WTC11 (cell line): ENCODE results near the gene RANBP3. TPM values are rescaled to one million over a fixed set of nuclear protein-coding genes. Genes with fewer than 3 reads are reported as not detected.

ENCODE experiments used
- ATAC-seq: fragments of 200-7000 bp; cut with Tn5 transposase; 2 replicates; pipeline ENCODE4 v1.10.0; 2021; ENCODE audit warnings: mild to moderate bottlenecking, moderate library complexity
- CTCF ChIA-PET: fragments of 300-600 bp; sonication (Branson Sonifier 250); formaldehyde crosslinking; loops from one replicate; lab custom pipeline; 2021; ENCODE audit warnings: antibody characterized with exemption; lab: Charles Lee
- POLR2A ChIA-PET: fragments of 350-600 bp; sonication (Branson Sonifier 250); formaldehyde crosslinking; loops from one replicate; lab custom pipeline; 2021; ENCODE audit warnings: antibody characterized with exemption; lab: Charles Lee
- DNase-seq: peaks from one replicate; pipeline ENCODE4 v3.0.0; 2021; ENCODE audit warnings: low spot score
- H3K27ac Mint-ChIP-seq: 2 replicates; pipeline ENCODE4 v1.8.0; 2021; ENCODE audit warnings: mixed read lengths
- H3K27me3 Mint-ChIP-seq: 2 replicates; pipeline ENCODE4 v1.8.0; 2021; ENCODE audit warnings: low read depth, mild to moderate bottlenecking, moderate library complexity, mixed read lengths
- H3K36me3 Mint-ChIP-seq: 2 replicates; pipeline ENCODE4 v1.8.0; 2021; ENCODE audit warnings: mixed read lengths
- H3K4me1 Mint-ChIP-seq: 2 replicates; pipeline ENCODE4 v1.8.0; 2022; ENCODE audit warnings: mixed read lengths
- H3K4me3 Mint-ChIP-seq: 2 replicates; pipeline ENCODE4 v1.8.0; 2021; ENCODE audit warnings: mild to moderate bottlenecking, moderate library complexity, mixed read lengths
- H3K9me3 Mint-ChIP-seq: 2 replicates; pipeline ENCODE4 v1.8.0; 2021; ENCODE audit warnings: mixed read lengths
- CDX4 ChIP-seq: fragments of 250-450 bp; sonication (Bioruptor Pico); IDR thresholded peaks from 2 replicates; pipeline ENCODE4 v1.9.0; 2021; ENCODE audit warnings: moderate library complexity, mild to moderate bottlenecking, inconsistent platforms, borderline replicate concordance
- E2F5 ChIP-seq: sonication (generic); formaldehyde crosslinking; IDR thresholded peaks from 2 replicates; pipeline ENCODE4 v1.8.1; 2022; ENCODE audit warnings: mild to moderate bottlenecking, moderate library complexity, missing genetic modification reagents
- ETV6 ChIP-seq: sonication (generic); formaldehyde crosslinking; IDR thresholded peaks from 2 replicates; pipeline ENCODE4 v1.8.1; 2022; ENCODE audit warnings: mild to moderate bottlenecking, missing genetic modification reagents
- GRHL2 ChIP-seq: fragments of 250-450 bp; sonication (Bioruptor Pico); IDR thresholded peaks from 2 replicates; pipeline ENCODE4 v1.8.0; 2022; ENCODE audit warnings: mild to moderate bottlenecking, moderate library complexity; ENCODE audit not compliant: insufficient replicate concordance, severe bottlenecking
- KAT7 ChIP-seq: sonication (generic); formaldehyde crosslinking; IDR thresholded peaks from 2 replicates; pipeline ENCODE4 v1.8.1; 2023; ENCODE audit warnings: missing genetic modification reagents, mild to moderate bottlenecking, borderline replicate concordance
- MLX ChIP-seq: sonication (generic); formaldehyde crosslinking; IDR thresholded peaks from 2 replicates; pipeline ENCODE4 v1.8.1; 2023; ENCODE audit warnings: mild to moderate bottlenecking, missing genetic modification reagents, moderate library complexity
- MYBL2 ChIP-seq: sonication (generic); formaldehyde crosslinking; IDR thresholded peaks from 2 replicates; pipeline ENCODE4 v1.8.1; 2023; ENCODE audit warnings: mild to moderate bottlenecking, moderate library complexity, missing genetic modification reagents
- SMAD4 ChIP-seq: sonication (generic); formaldehyde crosslinking; IDR thresholded peaks from 2 replicates; pipeline ENCODE4 v1.8.0; 2022; ENCODE audit warnings: mild to moderate bottlenecking, missing genetic modification reagents
- SOX15 ChIP-seq: fragments of 250-450 bp; sonication (Bioruptor Pico); IDR thresholded peaks from 2 replicates; pipeline ENCODE4 v1.9.0; 2021; ENCODE audit warnings: mild to moderate bottlenecking
- SP1 ChIP-seq: sonication (generic); formaldehyde crosslinking; conservative IDR thresholded peaks from 2 replicates; pipeline ENCODE4 v1.8.1; 2022; ENCODE audit warnings: missing genetic modification reagents
- ZNF138 ChIP-seq: sonication (generic); formaldehyde crosslinking; conservative IDR thresholded peaks from 2 replicates; pipeline ENCODE4 v1.8.1; 2022; ENCODE audit warnings: mild to moderate bottlenecking, moderate library complexity, missing genetic modification reagents
- ZNF219 ChIP-seq: sonication (generic); formaldehyde crosslinking; IDR thresholded peaks from 2 replicates; pipeline ENCODE4 v1.8.0; 2023; ENCODE audit warnings: missing genetic modification reagents, mild to moderate bottlenecking, borderline replicate concordance
- ZNF232 ChIP-seq: sonication (generic); formaldehyde crosslinking; IDR thresholded peaks from 2 replicates; pipeline ENCODE4 v1.8.0; 2022; ENCODE audit warnings: mild to moderate bottlenecking, missing genetic modification reagents
- ZNF263 ChIP-seq: sonication (generic); formaldehyde crosslinking; IDR thresholded peaks from 2 replicates; pipeline ENCODE4 v1.8.1; 2022; ENCODE audit warnings: low read depth, mild to moderate bottlenecking, moderate library complexity, missing genetic modification reagents
- ZNF671 ChIP-seq: fragments of 250-450 bp; sonication (Bioruptor Pico); IDR thresholded peaks from 2 replicates; pipeline ENCODE4 v1.8.0; 2021; ENCODE audit warnings: mild to moderate bottlenecking
- total RNA-seq: library from RNA; stranded (reverse); gene quantifications from 3 replicates; pipeline ENCODE4 v1.2.3, GENCODE V29; 2021
- TF ChIP-seq, protein P1 (sequence below): sonication (generic); formaldehyde crosslinking; IDR thresholded peaks from 2 replicates; pipeline ENCODE4 v1.8.0; 2022; ENCODE audit warnings: mild to moderate bottlenecking, missing genetic modification reagents
- TF ChIP-seq, protein P2 (sequence below): sonication (generic); formaldehyde crosslinking; IDR thresholded peaks from 2 replicates; pipeline ENCODE4 v1.8.1; 2022; ENCODE audit warnings: low read depth, missing genetic modification reagents, borderline replicate concordance
- TF ChIP-seq, protein P3 (sequence below): sonication (generic); formaldehyde crosslinking; IDR thresholded peaks from 2 replicates; pipeline ENCODE4 v1.8.1; 2023; ENCODE audit warnings: mild to moderate bottlenecking, missing genetic modification reagents, moderate library complexity
- TF ChIP-seq, protein P4 (sequence below): fragments of 250-450 bp; sonication (Bioruptor Pico); conservative IDR thresholded peaks from 2 replicates; pipeline ENCODE4 v1.9.0; 2021; ENCODE audit warnings: mild to moderate bottlenecking
- TF ChIP-seq, protein P5 (sequence below): sonication (generic); formaldehyde crosslinking; IDR thresholded peaks from 2 replicates; pipeline ENCODE4 v1.8.0; 2022; ENCODE audit warnings: missing genetic modification reagents

RANBP3 gene
- total RNA-seq, 1 experiment from 2014 or later, result 76.3 TPM

DNA sequence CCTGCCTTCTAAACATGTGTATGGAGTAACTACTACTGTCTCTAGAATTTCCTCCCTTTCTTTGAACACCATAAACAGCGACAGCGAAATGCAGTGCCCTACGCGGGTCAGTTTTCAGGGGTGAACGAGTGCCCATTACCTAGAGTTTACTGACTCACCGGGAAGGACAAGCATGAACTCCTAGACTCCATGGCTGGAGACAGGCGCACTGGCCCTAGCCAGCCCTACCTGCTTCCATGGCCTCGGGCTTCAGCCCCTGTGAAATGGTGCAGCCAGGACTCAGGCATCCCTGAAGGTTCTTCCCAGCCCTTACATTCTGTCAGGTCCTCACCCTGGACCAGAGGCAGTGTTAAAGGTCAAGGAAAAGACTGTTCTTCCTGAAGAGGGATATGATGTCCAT is 8.5 kb downstream of the RANBP3 start (continued):
- no peak for TF ChIP-seq KAT7
- no peak for TF ChIP-seq ZNF138 (CRISPR knock-in tag)
- TF ChIP-seq SOX15 (CRISPR knock-in tag), result no peak
- no peak for TF ChIP-seq MYBL2
- no peak for TF ChIP-seq E2F5

DNA sequence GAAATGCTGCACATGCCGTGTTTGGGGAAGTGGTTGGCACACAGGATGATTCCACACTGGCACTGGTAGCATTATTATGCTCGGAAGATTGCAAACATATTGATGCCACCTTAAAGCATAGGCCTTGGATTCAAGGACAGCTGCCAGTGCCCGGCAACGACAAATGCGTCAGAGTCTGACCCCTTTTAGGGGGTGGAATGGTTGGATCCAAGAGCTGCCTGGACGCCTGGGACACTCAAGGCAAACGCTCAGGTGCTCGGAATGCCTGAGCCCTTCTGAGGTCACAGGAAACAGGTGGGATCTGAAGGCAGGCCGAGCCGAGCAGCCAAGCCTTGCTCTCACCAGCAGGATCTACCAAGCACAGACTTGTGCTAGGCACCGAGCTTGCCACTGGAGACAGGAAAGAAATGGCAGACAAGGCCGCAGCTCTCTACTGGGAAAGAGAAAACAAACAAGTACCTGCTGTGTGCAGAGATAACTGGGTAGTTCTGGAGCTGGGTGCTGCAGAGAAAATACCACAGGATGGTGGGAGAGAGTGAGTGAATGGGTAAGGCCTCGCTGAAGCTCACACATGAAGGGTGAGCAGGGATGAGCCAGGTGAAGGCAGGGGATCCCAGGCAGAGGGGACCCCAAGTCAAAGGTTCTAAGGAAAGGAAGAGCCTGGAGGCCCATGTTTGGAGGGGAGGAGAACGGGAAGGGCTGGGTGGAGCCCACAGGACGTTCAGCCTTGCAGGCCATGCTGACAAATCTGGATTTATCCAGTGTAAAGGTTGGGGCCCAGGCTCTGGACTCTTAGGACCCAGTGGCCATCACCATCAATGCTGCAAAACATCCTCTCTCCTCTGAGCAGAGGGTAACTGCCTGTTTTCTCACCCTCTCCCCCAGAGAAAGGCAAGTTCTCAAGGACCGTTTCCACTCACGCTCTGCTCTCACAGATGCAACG is 9.2 kb downstream of the RANBP3 start:
- Mint-ChIP-seq H3K4me3 (peak overlapping the region; percentile 18; the same call in 1 of the 2 replicates), H3K27me3 (no peaks in the 10 kb centered on the region), H3K4me1 (peaks cover 45% of the 10 kb centered on the region), H3K36me3 (peaks cover 6% of the 10 kb centered on the region; the same call in 1 of the 2 replicates), H3K27ac (peak overlapping the region; percentile 97), H3K9me3 (no peaks in the 10 kb centered on the region)
- ChIA-PET CTCF (interaction anchor here (0.5 to 3.3 kb wide), 39 partner anchors 11 to 1148 kb away, joined by 3 to 95 read pairs (median 6); partner anchors contain the start of genes NDUFA11, NRTN, RANBP3 and VMAC), POLR2A (interaction anchor here (0.5 to 1.4 kb wide), 3 partner anchors 12 to 393 kb away, joined by 3 to 4 read pairs (median 4); partner anchors contain the start of gene CLPP)
- TF ChIP-seq SMAD4 (CRISPR knock-in tag), result no peak
- no peak for TF ChIP-seq ZNF219 (CRISPR knock-in tag)
- TF ChIP-seq ETV6 (CRISPR knock-in tag), result no peak
- TF ChIP-seq, protein P1, sequence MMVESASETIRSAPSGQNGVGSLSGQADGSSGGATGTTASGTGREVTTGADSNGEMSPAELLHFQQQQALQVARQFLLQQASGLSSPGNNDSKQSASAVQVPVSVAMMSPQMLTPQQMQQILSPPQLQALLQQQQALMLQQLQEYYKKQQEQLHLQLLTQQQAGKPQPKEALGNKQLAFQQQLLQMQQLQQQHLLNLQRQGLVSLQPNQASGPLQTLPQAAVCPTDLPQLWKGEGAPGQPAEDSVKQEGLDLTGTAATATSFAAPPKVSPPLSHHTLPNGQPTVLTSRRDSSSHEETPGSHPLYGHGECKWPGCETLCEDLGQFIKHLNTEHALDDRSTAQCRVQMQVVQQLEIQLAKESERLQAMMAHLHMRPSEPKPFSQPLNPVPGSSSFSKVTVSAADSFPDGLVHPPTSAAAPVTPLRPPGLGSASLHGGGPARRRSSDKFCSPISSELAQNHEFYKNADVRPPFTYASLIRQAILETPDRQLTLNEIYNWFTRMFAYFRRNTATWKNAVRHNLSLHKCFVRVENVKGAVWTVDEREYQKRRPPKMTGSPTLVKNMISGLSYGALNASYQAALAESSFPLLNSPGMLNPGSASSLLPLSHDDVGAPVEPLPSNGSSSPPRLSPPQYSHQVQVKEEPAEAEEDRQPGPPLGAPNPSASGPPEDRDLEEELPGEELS (CRISPR knock-in tag), result no peak
- TF ChIP-seq, protein P2, sequence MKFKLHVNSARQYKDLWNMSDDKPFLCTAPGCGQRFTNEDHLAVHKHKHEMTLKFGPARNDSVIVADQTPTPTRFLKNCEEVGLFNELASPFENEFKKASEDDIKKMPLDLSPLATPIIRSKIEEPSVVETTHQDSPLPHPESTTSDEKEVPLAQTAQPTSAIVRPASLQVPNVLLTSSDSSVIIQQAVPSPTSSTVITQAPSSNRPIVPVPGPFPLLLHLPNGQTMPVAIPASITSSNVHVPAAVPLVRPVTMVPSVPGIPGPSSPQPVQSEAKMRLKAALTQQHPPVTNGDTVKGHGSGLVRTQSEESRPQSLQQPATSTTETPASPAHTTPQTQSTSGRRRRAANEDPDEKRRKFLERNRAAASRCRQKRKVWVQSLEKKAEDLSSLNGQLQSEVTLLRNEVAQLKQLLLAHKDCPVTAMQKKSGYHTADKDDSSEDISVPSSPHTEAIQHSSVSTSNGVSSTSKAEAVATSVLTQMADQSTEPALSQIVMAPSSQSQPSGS, result no peak
- no peak for TF ChIP-seq E2F5
- TF ChIP-seq, protein P3, sequence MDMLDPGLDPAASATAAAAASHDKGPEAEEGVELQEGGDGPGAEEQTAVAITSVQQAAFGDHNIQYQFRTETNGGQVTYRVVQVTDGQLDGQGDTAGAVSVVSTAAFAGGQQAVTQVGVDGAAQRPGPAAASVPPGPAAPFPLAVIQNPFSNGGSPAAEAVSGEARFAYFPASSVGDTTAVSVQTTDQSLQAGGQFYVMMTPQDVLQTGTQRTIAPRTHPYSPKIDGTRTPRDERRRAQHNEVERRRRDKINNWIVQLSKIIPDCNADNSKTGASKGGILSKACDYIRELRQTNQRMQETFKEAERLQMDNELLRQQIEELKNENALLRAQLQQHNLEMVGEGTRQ (CRISPR knock-in tag), result no peak
- TF ChIP-seq GRHL2 (CRISPR knock-in tag), result no peak
- TF ChIP-seq ZNF263 (CRISPR knock-in tag), result no peak
- TF ChIP-seq ZNF671, result no peak
- no peak for TF ChIP-seq CDX4 (CRISPR knock-in tag)
- TF ChIP-seq SP1, result no peak
- no peak for TF ChIP-seq ZNF232 (CRISPR knock-in tag)
- TF ChIP-seq, protein P4, sequence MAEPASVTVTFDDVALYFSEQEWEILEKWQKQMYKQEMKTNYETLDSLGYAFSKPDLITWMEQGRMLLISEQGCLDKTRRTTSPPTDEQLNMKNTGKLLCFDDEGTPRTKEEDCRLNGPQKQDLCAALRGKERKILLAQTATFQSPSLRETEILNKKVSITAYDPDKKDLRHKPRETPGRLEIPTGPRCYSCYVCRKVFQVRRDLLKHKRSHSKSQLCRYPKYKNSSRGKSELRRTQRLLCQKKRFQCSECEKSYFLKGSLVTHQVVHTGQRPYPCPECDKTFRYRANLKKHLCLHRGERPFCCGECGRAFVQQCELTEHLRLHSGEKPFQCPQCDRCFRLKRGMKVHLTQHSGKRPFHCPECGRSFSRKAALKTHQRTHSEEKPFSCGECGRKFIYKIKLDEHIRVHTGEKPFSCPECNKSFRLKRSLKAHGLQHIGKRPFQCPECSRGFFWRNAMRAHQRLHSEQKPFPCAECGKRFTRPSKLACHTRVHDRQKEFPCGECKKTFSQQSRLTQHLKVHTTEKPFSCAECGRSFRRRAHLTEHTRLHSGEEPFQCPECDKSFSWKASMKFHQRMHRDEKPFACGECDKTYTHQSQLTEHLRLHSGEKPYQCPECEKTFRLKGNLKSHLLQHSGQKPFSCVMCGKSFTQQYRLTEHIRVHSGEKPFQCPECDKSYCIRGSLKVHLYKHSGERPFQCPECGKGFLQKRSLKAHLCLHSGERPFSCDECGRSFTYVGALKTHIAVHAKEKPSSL (CRISPR knock-in tag), result no peak
- no peak for TF ChIP-seq MLX (CRISPR knock-in tag)
- TF ChIP-seq, protein P5, sequence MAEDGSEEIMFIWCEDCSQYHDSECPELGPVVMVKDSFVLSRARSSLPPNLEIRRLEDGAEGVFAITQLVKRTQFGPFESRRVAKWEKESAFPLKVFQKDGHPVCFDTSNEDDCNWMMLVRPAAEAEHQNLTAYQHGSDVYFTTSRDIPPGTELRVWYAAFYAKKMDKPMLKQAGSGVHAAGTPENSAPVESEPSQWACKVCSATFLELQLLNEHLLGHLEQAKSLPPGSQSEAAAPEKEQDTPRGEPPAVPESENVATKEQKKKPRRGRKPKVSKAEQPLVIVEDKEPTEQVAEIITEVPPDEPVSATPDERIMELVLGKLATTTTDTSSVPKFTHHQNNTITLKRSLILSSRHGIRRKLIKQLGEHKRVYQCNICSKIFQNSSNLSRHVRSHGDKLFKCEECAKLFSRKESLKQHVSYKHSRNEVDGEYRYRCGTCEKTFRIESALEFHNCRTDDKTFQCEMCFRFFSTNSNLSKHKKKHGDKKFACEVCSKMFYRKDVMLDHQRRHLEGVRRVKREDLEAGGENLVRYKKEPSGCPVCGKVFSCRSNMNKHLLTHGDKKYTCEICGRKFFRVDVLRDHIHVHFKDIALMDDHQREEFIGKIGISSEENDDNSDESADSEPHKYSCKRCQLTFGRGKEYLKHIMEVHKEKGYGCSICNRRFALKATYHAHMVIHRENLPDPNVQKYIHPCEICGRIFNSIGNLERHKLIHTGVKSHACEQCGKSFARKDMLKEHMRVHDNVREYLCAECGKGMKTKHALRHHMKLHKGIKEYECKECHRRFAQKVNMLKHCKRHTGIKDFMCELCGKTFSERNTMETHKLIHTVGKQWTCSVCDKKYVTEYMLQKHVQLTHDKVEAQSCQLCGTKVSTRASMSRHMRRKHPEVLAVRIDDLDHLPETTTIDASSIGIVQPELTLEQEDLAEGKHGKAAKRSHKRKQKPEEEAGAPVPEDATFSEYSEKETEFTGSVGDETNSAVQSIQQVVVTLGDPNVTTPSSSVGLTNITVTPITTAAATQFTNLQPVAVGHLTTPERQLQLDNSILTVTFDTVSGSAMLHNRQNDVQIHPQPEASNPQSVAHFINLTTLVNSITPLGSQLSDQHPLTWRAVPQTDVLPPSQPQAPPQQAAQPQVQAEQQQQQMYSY (CRISPR knock-in tag), result no peak
- ATAC-seq (peak; percentile 70), DNase-seq (peak; percentile 36)
